ENCODE measurements around the gene SETD5.

DNA sequence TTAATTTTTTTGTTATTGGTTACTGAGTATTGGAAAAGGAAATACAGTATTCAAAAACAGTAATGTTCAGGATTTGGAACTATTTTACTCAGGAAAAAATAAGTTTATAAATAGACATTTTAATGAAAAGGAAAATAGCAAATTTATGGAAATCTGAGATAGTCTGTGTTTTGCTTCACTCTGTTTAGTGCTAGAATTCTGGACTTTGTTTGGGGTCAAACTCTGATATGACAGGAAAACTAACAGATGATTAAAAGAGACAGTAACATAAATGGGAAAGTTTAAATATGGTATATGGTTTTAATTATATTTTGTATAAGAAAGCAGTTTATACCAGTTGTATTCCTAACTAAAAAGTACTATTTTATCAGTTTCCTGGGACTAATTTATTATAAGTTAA, 17.4 kb downstream of the SETD5 start:
- TF ChIP-seq, protein P1, sequence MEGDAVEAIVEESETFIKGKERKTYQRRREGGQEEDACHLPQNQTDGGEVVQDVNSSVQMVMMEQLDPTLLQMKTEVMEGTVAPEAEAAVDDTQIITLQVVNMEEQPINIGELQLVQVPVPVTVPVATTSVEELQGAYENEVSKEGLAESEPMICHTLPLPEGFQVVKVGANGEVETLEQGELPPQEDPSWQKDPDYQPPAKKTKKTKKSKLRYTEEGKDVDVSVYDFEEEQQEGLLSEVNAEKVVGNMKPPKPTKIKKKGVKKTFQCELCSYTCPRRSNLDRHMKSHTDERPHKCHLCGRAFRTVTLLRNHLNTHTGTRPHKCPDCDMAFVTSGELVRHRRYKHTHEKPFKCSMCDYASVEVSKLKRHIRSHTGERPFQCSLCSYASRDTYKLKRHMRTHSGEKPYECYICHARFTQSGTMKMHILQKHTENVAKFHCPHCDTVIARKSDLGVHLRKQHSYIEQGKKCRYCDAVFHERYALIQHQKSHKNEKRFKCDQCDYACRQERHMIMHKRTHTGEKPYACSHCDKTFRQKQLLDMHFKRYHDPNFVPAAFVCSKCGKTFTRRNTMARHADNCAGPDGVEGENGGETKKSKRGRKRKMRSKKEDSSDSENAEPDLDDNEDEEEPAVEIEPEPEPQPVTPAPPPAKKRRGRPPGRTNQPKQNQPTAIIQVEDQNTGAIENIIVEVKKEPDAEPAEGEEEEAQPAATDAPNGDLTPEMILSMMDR (IDR thresholded peaks at IDR 0.05; ENCODE audit: low read depth, low read length, poor library complexity, severe bottlenecking): no peak
- TF ChIP-seq EZH2phosphoT487 (IDR thresholded peaks at IDR 0.05; ENCODE audit: borderline replicate concordance, low read length): no peak

All from DOHH2 (cell line).